HepG2 (cell line): ENCODE measurements around the gene ANKRD30A. TPM values are rescaled to one million over a fixed set of nuclear protein-coding genes. Genes with fewer than 3 reads are reported as not detected.

ENCODE experiments used
- ATAC-seq: fragments of 200-7000 bp; cut with Tn5 transposase; 3 replicates; pipeline ENCODE4 v1.9.1; 2020; ENCODE audit warnings: mild to moderate bottlenecking, moderate library complexity
- BruUV-seq: library from RNA; stranded (reverse); fragments of 400-500 nt; replicated peaks from 2 replicates; lab custom pipeline; 2021; lab: Mats Ljungman, UMichigan
- CTCF ChIA-PET: fragments of 300-600 bp; formaldehyde crosslinking; extraction: SDS; loops from one replicate; lab custom pipeline; 2021; ENCODE audit warnings: low total read pairs, inconsistent platforms, low intra/inter-chr PET ratio; lab: Yijun Ruan, JAX
- POLR2A ChIA-PET: fragments of 350-600 bp; sonication (Branson Sonifier 250); formaldehyde crosslinking; loops from one replicate; lab custom pipeline; 2020; ENCODE audit warnings: antibody characterized with exemption, inconsistent platforms; lab: Yijun Ruan, JAX
- DNase-seq: peaks from one replicate; pipeline ENCODE4 v3.0.0-alpha.2; 2015; ENCODE audit warnings: low spot score
- FAIRE-seq: peaks from 3 replicates; lab custom pipeline; 2011; peaks lifted over from hg19 to GRCh38; lab: Jason Lieb, UNC
- H2AFZ ChIP-seq: one replicate; pipeline ENCODE4 v1.6.1; 2011; ENCODE audit warnings: low read length, inconsistent platforms
- H3K27ac ChIP-seq: fragments of 300-600 bp; 3 replicates; pipeline ENCODE4 v1.8.0; 2011; ENCODE audit warnings: mixed run types, mild to moderate bottlenecking, mixed read lengths, low read length, inconsistent platforms; ENCODE audit not compliant: insufficient read depth; ENCODE audit errors: extremely low read length
- H3K27me3 ChIP-seq, 2 experiments: fragments of 200-600 bp in 1 of 2; 2 replicates in 1 of 2; 3 replicates in 1 of 2; pipeline versions ENCODE4 v1.6.0 to v1.8.0; 2011; ENCODE audit warnings: low read length in 2 of 2, mild to moderate bottlenecking in 2 of 2, moderate library complexity in 2 of 2, inconsistent platforms in 1 of 2; ENCODE audit not compliant: insufficient read depth in 2 of 2, control insufficient read depth in 1 of 2
- H3K36me3 ChIP-seq, 2 experiments: fragments of 200-600 bp in 1 of 2; replicated peaks in 1 of 2; 2 replicates in 1 of 2; 3 replicates in 1 of 2; pipeline versions ENCODE4 v1.5.1 to v1.8.0; 2011; ENCODE audit warnings: low read length in 2 of 2, inconsistent platforms in 1 of 2; ENCODE audit not compliant: insufficient read depth in 2 of 2, control insufficient read depth in 1 of 2
- H3K4me1 ChIP-seq: 2 replicates; pipeline ENCODE4 v1.5.1; 2012; ENCODE audit warnings: low read length, inconsistent platforms; ENCODE audit not compliant: insufficient read depth
- H3K4me2 ChIP-seq: 2 replicates; pipeline ENCODE4 v1.6.0; 2011; ENCODE audit warnings: low read depth, low read length, inconsistent platforms
- H3K4me3 ChIP-seq, 3 experiments: fragments of 200-600 bp in 1 of 3; sonication (generic), shearing (Covaris generic) in 1 of 3; replicated peaks in 1 of 3; 2 replicates each; pipeline ENCODE4 v1.5.1; 2011 to 2016; ENCODE audit warnings: low read length in 3 of 3, inconsistent platforms in 2 of 3, low read depth in 2 of 3, mild to moderate bottlenecking in 2 of 3, control low read depth in 1 of 3, mixed read lengths in 1 of 3; ENCODE audit not compliant: insufficient read depth in 1 of 3
- H3K79me2 ChIP-seq: one replicate; pipeline ENCODE4 v1.6.1; 2011; ENCODE audit warnings: low read length, inconsistent platforms; ENCODE audit not compliant: insufficient read depth
- H3K9ac ChIP-seq: 2 replicates; pipeline ENCODE4 v1.6.0; 2011; ENCODE audit warnings: mild to moderate bottlenecking, low read depth, low read length, inconsistent platforms; ENCODE audit not compliant: insufficient read depth
- H3K9me3 ChIP-seq: 2 replicates; pipeline ENCODE4 v1.5.1; 2012; ENCODE audit warnings: mild to moderate bottlenecking, low read length
- H4K20me1 ChIP-seq: 2 replicates; pipeline ENCODE4 v1.6.0; 2011; ENCODE audit warnings: inconsistent platforms, mild to moderate bottlenecking, low read length, moderate library complexity; ENCODE audit not compliant: insufficient read depth
- AKAP8 ChIP-seq: sonication (generic); formaldehyde crosslinking; IDR thresholded peaks from 2 replicates; pipeline ENCODE4 v1.5.1; 2020; ENCODE audit warnings: mild to moderate bottlenecking, missing genetic modification reagents
- CENPX ChIP-seq: sonication (generic); formaldehyde crosslinking; IDR thresholded peaks from 2 replicates; pipeline ENCODE4 v1.9.0; 2021; ENCODE audit warnings: mild to moderate bottlenecking, missing genetic modification reagents, moderate library complexity
- ERF ChIP-seq: IDR thresholded peaks from 2 replicates; pipeline ENCODE4 v1.6.1; 2018; ENCODE audit warnings: missing biosample characterization, missing genetic modification reagents
- HIVEP1 ChIP-seq: sonication (generic); formaldehyde crosslinking; IDR thresholded peaks from 2 replicates; pipeline ENCODE4 v1.4.0; 2020; ENCODE audit warnings: mild to moderate bottlenecking, missing genetic modification reagents
- HNF4A ChIP-seq: sonication (generic); formaldehyde crosslinking; IDR thresholded peaks from 2 replicates; pipeline ENCODE4 v1.4.0; 2020; ENCODE audit warnings: missing genetic modification reagents
- KLF12 ChIP-seq: sonication (generic); formaldehyde crosslinking; IDR thresholded peaks from 2 replicates; pipeline ENCODE4 v1.4.0; 2020; ENCODE audit warnings: missing genetic modification reagents, borderline replicate concordance
- MIXL1 ChIP-seq: IDR thresholded peaks from 2 replicates; pipeline ENCODE4 v1.6.1; 2016
- NCOR1 ChIP-seq: fragments of 200-600 bp; sonication (generic); IDR thresholded peaks from 2 replicates; pipeline ENCODE4 v1.7.0; 2017; ENCODE audit warnings: antibody characterized with exemption, low read length, borderline replicate concordance
- NKX3-1 ChIP-seq: sonication (generic); formaldehyde crosslinking; IDR thresholded peaks from 2 replicates; pipeline ENCODE4 v1.5.0; 2020; ENCODE audit warnings: missing genetic modification reagents
- PAF1 ChIP-seq: IDR thresholded peaks from 2 replicates; pipeline ENCODE4 v1.6.1; 2016; ENCODE audit warnings: missing genetic modification reagents, missing compliant biosample characterization
- POLR2AphosphoS2 ChIP-seq: IDR thresholded peaks from 2 replicates; pipeline ENCODE4 v1.6.1; 2011; ENCODE audit warnings: low read depth, low read length, improper control_type of control experiment
- ZMAT5 ChIP-seq: sonication (generic); formaldehyde crosslinking; IDR thresholded peaks from 2 replicates; pipeline ENCODE4 v1.5.0; 2020; ENCODE audit warnings: mild to moderate bottlenecking, low read depth, missing genetic modification reagents, borderline replicate concordance
- ZNF251 ChIP-seq: sonication (generic); formaldehyde crosslinking; IDR thresholded peaks from 2 replicates; pipeline ENCODE4 v1.9.0; 2021; ENCODE audit warnings: mild to moderate bottlenecking, missing genetic modification reagents
- ZNF282 ChIP-seq: fragments of 450-650 bp; IDR thresholded peaks from 2 replicates; pipeline ENCODE4 v1.6.1; 2018; ENCODE audit not compliant: partially characterized antibody
- ZNF354B ChIP-seq: sonication (generic); formaldehyde crosslinking; IDR thresholded peaks from 2 replicates; pipeline ENCODE4 v1.8.0; 2022; ENCODE audit warnings: mild to moderate bottlenecking, missing genetic modification reagents
- ZNF441 ChIP-seq: sonication (generic); formaldehyde crosslinking; IDR thresholded peaks from 2 replicates; pipeline ENCODE4 v1.7.0; 2021; ENCODE audit warnings: missing genetic modification reagents, borderline replicate concordance
- ZNF501 ChIP-seq: sonication (generic); formaldehyde crosslinking; IDR thresholded peaks from 2 replicates; pipeline ENCODE4 v1.5.1; 2020; ENCODE audit warnings: mild to moderate bottlenecking, moderate library complexity, missing genetic modification reagents
- ZNF576 ChIP-seq: sonication (generic); formaldehyde crosslinking; IDR thresholded peaks from 2 replicates; pipeline ENCODE4 v1.4.0; 2020; ENCODE audit warnings: mild to moderate bottlenecking, missing genetic modification reagents
- ZNF639 ChIP-seq: conservative IDR thresholded peaks from 2 replicates; pipeline ENCODE4 v1.6.1; 2018; ENCODE audit warnings: missing genetic modification reagents
- ZNF713 ChIP-seq: sonication (generic); formaldehyde crosslinking; IDR thresholded peaks from 2 replicates; pipeline ENCODE4 v1.4.0; 2020; ENCODE audit warnings: mild to moderate bottlenecking, missing genetic modification reagents
- ZSCAN30 ChIP-seq: sonication (generic); formaldehyde crosslinking; IDR thresholded peaks from 2 replicates; pipeline ENCODE4 v1.5.0; 2020; ENCODE audit warnings: mild to moderate bottlenecking, missing genetic modification reagents
- WGBS: methylation state at CpG from one replicate; pipeline ENCODE4 v1.1.6; 2017; ENCODE audit warnings: low lambda C conversion rate; 5-methylcytosine and 5-hydroxymethylcytosine counted together
- in situ Hi-C: cut with HindIII; loops from 2 replicates; pipeline ENCODE4 v1.10.0; 2017; ENCODE audit warnings: low pct_unique_long_range_greater_than_20kb; ENCODE audit not compliant: extremely low pct_ligation_motif_present
- intact Hi-C: fragments of 100-400 bp; cut with micrococcal nuclease; formaldehyde crosslinking; loops from one replicate; pipeline ENCODE4 v1.10.0; 2022; ENCODE audit not compliant: unreplicated experiment
- polyA plus RNA-seq, 8 experiments: library from polyadenylated mRNA; depleted of rRNA in 3 of 8; stranded (reverse) in 7 of 8; unstranded in 1 of 8; fragments of >200 nt; fragmentation: Illumina TruSeq in 4 of 8; extraction: Trizol in 4 of 8; gene quantifications; 2 replicates each; pipeline versions ENCODE4 v1.2.1 to v1.2.3, GENCODE V29; 2011 to 2016; ENCODE audit warnings: low read depth in 4 of 8, missing spikeins in 1 of 8, mixed read lengths in 1 of 8; ENCODE audit not compliant: insufficient read depth in 1 of 8
- total RNA-seq, 5 experiments: library from RNA; depleted of rRNA; stranded (reverse); fragments of >200 nt; fragmentation: Illumina TruSeq; extraction: Trizol; gene quantifications; 2 replicates each; pipeline ENCODE4 v1.2.3, GENCODE V29; 2016; ENCODE audit warnings: low read depth in 1 of 5

ANKRD30A gene
- total and polyA plus RNA-seq, 2 of the 13 experiments (the other 11 are each of a cell fraction or from before 2014, with no cell fraction given) = not detected

GRCh38 chr10:37275216-37275777 lies 149.9 kb downstream of the ANKRD30A start:
- no TSS peak for BruUV-seq
- Histone ChIP-seq H3K79me2 (no peaks in the 10 kb centered on the region), H3K27ac (no peak overlapping the region), H3K27me3 (no peaks in the 10 kb centered on the region), H3K36me3 (no peaks in the 10 kb centered on the region), H2AFZ (no peak overlapping the region), H3K4me3 (no peak overlapping the region), H3K9me3 (peaks cover 8% of the 10 kb centered on the region; the same call in 1 of the 2 replicates), H4K20me1 (no peaks in the 10 kb centered on the region), H3K4me1 (no peaks in the 10 kb centered on the region), H3K4me2 (no peak overlapping the region), H3K9ac (no peak overlapping the region)
- FAIRE-seq = no peak
- ATAC-seq = no peak
- WGBS = 0% methylated on average over 1 of the region's 17 CpGs
- no peak for DNase-seq
- intact Hi-C loops (no loop called here), in situ Hi-C loops (no loop called here)
- TF ChIP-seq POLR2AphosphoS2 (no peak), ZNF713 (no peak), ZNF639 (CRISPR knock-in tag) (no peak), ZNF354B (CRISPR knock-in tag) (no peak), KLF12 (CRISPR knock-in tag) (no peak), ZSCAN30 (CRISPR knock-in tag) (no peak), PAF1 (CRISPR knock-in tag) (no peak)
- ChIA-PET POLR2A (no interaction called here), CTCF (no interaction called here)

DNA sequence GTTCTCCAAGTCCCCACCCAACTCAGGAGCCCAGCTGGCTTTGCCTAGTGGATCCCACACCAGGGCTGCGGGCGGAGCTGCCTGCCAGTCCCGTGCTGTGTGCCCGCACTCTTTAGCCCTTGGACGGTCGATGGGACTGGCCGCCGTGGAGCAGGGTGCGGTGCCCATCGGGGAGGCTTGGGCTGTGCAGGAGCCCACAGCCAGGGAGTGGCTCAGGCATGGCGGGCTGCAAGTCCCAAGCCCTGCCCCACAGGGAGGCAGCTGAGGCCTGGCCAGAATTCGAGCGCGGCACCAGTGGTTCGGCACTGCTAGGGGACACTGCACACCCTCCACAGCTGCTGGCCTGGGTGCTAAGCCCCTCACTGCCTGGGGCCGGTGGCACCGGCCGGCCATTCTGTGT lies 159.7 kb downstream of the ANKRD30A start:
- POLR2A ChIA-PET = no interaction called here
- TF ChIP-seq ZNF576 = no peak
- no peak for TF ChIP-seq ZNF501 (CRISPR knock-in tag)
- TF ChIP-seq ZNF251 = no peak
- TF ChIP-seq HNF4A (CRISPR knock-in tag) = no peak
- TF ChIP-seq ZNF441 = no peak
- no peak for TF ChIP-seq AKAP8 (CRISPR knock-in tag)
- no peak for TF ChIP-seq HIVEP1 (CRISPR knock-in tag)
- no peak for TF ChIP-seq ZMAT5 (CRISPR knock-in tag)
- no peak for TF ChIP-seq ZNF282
- TF ChIP-seq NKX3-1 = no peak
- no peak for TF ChIP-seq ERF (CRISPR knock-in tag)
- TF ChIP-seq CENPX (CRISPR knock-in tag) = no peak
- no peak for TF ChIP-seq MIXL1 (CRISPR knock-in tag)
- TF ChIP-seq NCOR1 = no peak

More for the DNA sequence above, 159.7 kb downstream of the ANKRD30A start:
- H3K4me2 ChIP-seq = no peak overlapping the region
- ATAC-seq (no peak), FAIRE-seq (no peak), DNase-seq (no peak)
- H3K9ac ChIP-seq = no peak overlapping the region
- intact Hi-C loops (no loop called here), in situ Hi-C loops (no loop called here)
- H2AFZ ChIP-seq = no peak overlapping the region
- peaks cover 30% of the 10 kb centered on the region for H3K9me3 ChIP-seq
- no peaks in the 10 kb centered on the region for H3K36me3 ChIP-seq
- H3K27me3 ChIP-seq = no peaks in the 10 kb centered on the region
- no peaks in the 10 kb centered on the region for H4K20me1 ChIP-seq
- no peaks in the 10 kb centered on the region for H3K4me1 ChIP-seq
- CTCF ChIA-PET = no interaction called here
- no peaks in the 10 kb centered on the region for H3K79me2 ChIP-seq
- no peak overlapping the region for H3K4me3 ChIP-seq
- no TSS peak for BruUV-seq
- WGBS = no CpG with 5 or more reads among the region's 18 CpGs
- no peak overlapping the region for H3K27ac ChIP-seq
